ENCODE data around the gene OR1L8. TPM values are rescaled to one million over a fixed set of nuclear protein-coding genes. Genes with fewer than 3 reads are reported as not detected.
"Not testable (repeated sequence)": the region's sequence is repeated elsewhere in the genome, so short reads cannot be mapped to it uniquely, and the experiment has no call there.

OR1L8 gene
- total RNA-seq, 4 donors from 2014 or later: not detected

GRCh38 chr9:122552812-122553211, 30.4 kb downstream of the OR1L8 start, which contains the start of gene OR1N2:
Gene OR1N2, plus strand, starts transcription at chr9:122553112. Its CDS starts 100 bp downstream, at chr9:122553212.
- no peak for DNase-seq (ENCODE audit: low spot score in 2 of 2)
- 66 to 69% methylated on average over 2 of the region's 2 CpGs for WGBS, 2 donors
- intact Hi-C loops (cut with DNase I; ENCODE audit: low total_unique reads): no loop called here
- no peak within 1 kb of the TSS for H3K4me3 ChIP-seq (ENCODE audit: low read depth, poor library complexity, severe bottlenecking)
- TF ChIP-seq CTCF (IDR thresholded peaks at IDR 0.05) (no peak), POLR2A (IDR thresholded peaks at IDR 0.05) (no peak)

- H3K4me3 ChIP-seq (ENCODE audit: low read depth, poor library complexity, severe bottlenecking): no peak overlapping the region
- no peak for DNase-seq (ENCODE audit: low spot score in 2 of 2)
- intact Hi-C loops (cut with DNase I; ENCODE audit: low total_unique reads): no loop called here
- TF ChIP-seq CTCF (IDR thresholded peaks at IDR 0.05): no peak
- TF ChIP-seq POLR2A (IDR thresholded peaks at IDR 0.05): no peak
- WGBS, 2 donors: 57 to 69% methylated on average over 5 of the region's 5 CpGs
These were observed 31.8 kb downstream of the OR1L8 start for GRCh38 chr9:122551371-122551770.

- intact Hi-C loops (cut with DNase I; ENCODE audit: low total_unique reads): no loop called here
- no peak for TF ChIP-seq POLR2A (IDR thresholded peaks at IDR 0.05)
- no peak for TF ChIP-seq CTCF (IDR thresholded peaks at IDR 0.05)
- 59 to 62% methylated on average over 8 of the region's 8 CpGs for WGBS, 2 donors
- no peak for DNase-seq (ENCODE audit: low spot score in 2 of 2)
- H3K4me3 ChIP-seq (ENCODE audit: low read depth, poor library complexity, severe bottlenecking): no peak overlapping the region
These were observed 37.0 kb downstream of the OR1L8 start for GRCh38 chr9:122546196-122546595.

GRCh38 chr9:122538757-122539156, 44.4 kb downstream of the OR1L8 start:
- no peak overlapping the region for H3K4me3 ChIP-seq (ENCODE audit: low read depth, poor library complexity, severe bottlenecking)
- 59 to 74% methylated on average over 2 of the region's 2 CpGs for WGBS, 2 donors
- intact Hi-C loops (cut with DNase I; ENCODE audit: low total_unique reads): no loop called here
- TF ChIP-seq CTCF (IDR thresholded peaks at IDR 0.05): no peak
- no peak for TF ChIP-seq POLR2A (IDR thresholded peaks at IDR 0.05)
- DNase-seq (ENCODE audit: low spot score in 2 of 2): no peak

- intact Hi-C loops (cut with DNase I; ENCODE audit: low total_unique reads); DNase-seq (ENCODE audit: low spot score in 2 of 2); H3K4me3 ChIP-seq (ENCODE audit: low read depth, poor library complexity, severe bottlenecking): not testable (repeated sequence)
- 60 to 70% methylated on average over 7 of the region's 7 CpGs for WGBS, 2 donors
These were observed 46.1 kb downstream of the OR1L8 start for GRCh38 chr9:122537066-122537465.

GRCh38 chr9:122536134-122536533, 47.0 kb downstream of the OR1L8 start:
- H3K4me3 ChIP-seq (ENCODE audit: low read depth, poor library complexity, severe bottlenecking): no peak overlapping the region
- TF ChIP-seq POLR2A (IDR thresholded peaks at IDR 0.05) (no peak), CTCF (IDR thresholded peaks at IDR 0.05) (no peak)
- intact Hi-C loops (cut with DNase I; ENCODE audit: low total_unique reads): no loop called here
- DNase-seq (ENCODE audit: low spot score in 2 of 2): no peak
- 95 to 97% methylated on average over 1 of the region's 1 CpG for WGBS, 2 donors

GRCh38 chr9:122531157-122531556, 52.0 kb downstream of the OR1L8 start:
- intact Hi-C loops (cut with DNase I; ENCODE audit: low total_unique reads); DNase-seq (ENCODE audit: low spot score in 2 of 2); H3K4me3 ChIP-seq (ENCODE audit: low read depth, poor library complexity, severe bottlenecking): not testable (repeated sequence)
- 75 to 81% methylated on average over 4 of the region's 4 CpGs for WGBS, 2 donors

All from lower leg skin (tissue), 4 donors.